GM23338 (cell line): ENCODE data around the gene VEGFD. TPM values are rescaled to one million over a fixed set of nuclear protein-coding genes. Genes with fewer than 3 reads are reported as not detected.
A peak's percentile ranks its signal among the peaks of the same experiment; 100 is the strongest.

Source experiments
- ATAC-seq: fragments of 200-7000 bp; cut with Tn5 transposase; 3 replicates; pipeline ENCODE4 v1.9.1; 2020
- DNase-seq: peaks from one replicate; pipeline ENCODE4 v3.0.0-alpha.2; 2015; ENCODE audit warnings: low spot score
- H2AFZ ChIP-seq: fragments of 200-600 bp; sonication (generic); 2 replicates; pipeline ENCODE4 v1.8.0; 2016; ENCODE audit warnings: antibody characterized with exemption, mild to moderate bottlenecking, moderate library complexity
- H3F3A ChIP-seq: fragments of 200-600 bp; sonication (generic); replicated peaks from 2 replicates; pipeline ENCODE4 v1.8.0; 2017; ENCODE audit warnings: antibody characterized with exemption, mixed run types, low read depth
- H3K27ac ChIP-seq: fragments of 200-600 bp; sonication (generic); 2 replicates; pipeline ENCODE4 v1.6.1; 2016; ENCODE audit warnings: low read depth
- H3K27me3 ChIP-seq: fragments of 200-600 bp; sonication (generic); 2 replicates; pipeline ENCODE4 v1.8.0; 2016; ENCODE audit warnings: mild to moderate bottlenecking, mixed run types, moderate library complexity; ENCODE audit not compliant: insufficient read depth
- H3K36me3 ChIP-seq: fragments of 200-600 bp; sonication (generic); 2 replicates; pipeline ENCODE4 v1.8.0; 2016; ENCODE audit warnings: mild to moderate bottlenecking; ENCODE audit not compliant: insufficient read depth
- H3K4me1 ChIP-seq: fragments of 200-600 bp; sonication (generic); 2 replicates; pipeline ENCODE4 v1.8.0; 2016; ENCODE audit warnings: mild to moderate bottlenecking, moderate library complexity; ENCODE audit not compliant: insufficient read depth
- H3K4me2 ChIP-seq: fragments of 200-600 bp; sonication (generic); 2 replicates; pipeline ENCODE4 v1.7.1; 2017; ENCODE audit warnings: mixed run types
- H3K4me3 ChIP-seq: fragments of 200-600 bp; sonication (generic); 2 replicates; pipeline ENCODE4 v1.6.1; 2016; ENCODE audit warnings: mixed run types
- H3K79me2 ChIP-seq: fragments of 200-600 bp; sonication (generic); replicated peaks from 2 replicates; pipeline ENCODE4 v1.8.0; 2017; ENCODE audit warnings: mild to moderate bottlenecking; ENCODE audit not compliant: insufficient read depth
- H3K9me2 ChIP-seq: fragments of 200-600 bp; sonication (generic); 2 replicates; pipeline ENCODE4 v1.8.0; 2017; ENCODE audit not compliant: insufficient read depth
- H4K20me1 ChIP-seq: fragments of 200-600 bp; sonication (generic); replicated peaks from 2 replicates; pipeline ENCODE4 v1.8.0; 2017; ENCODE audit warnings: mild to moderate bottlenecking; ENCODE audit not compliant: insufficient read depth
- H3K27ac Mint-ChIP-seq: 2 replicates; pipeline ENCODE4 v1.8.0; 2020; ENCODE audit warnings: inconsistent platforms, mild to moderate bottlenecking, moderate library complexity, mixed read lengths
- H3K27me3 Mint-ChIP-seq: 3 replicates; pipeline ENCODE4 v1.8.0; 2022; ENCODE audit warnings: low read depth, mild to moderate bottlenecking, moderate library complexity, mixed read lengths, inconsistent platforms; ENCODE audit not compliant: insufficient read depth, poor library complexity
- H3K36me3 Mint-ChIP-seq: 3 replicates; pipeline ENCODE4 v1.8.0; 2021; ENCODE audit warnings: low read depth, mild to moderate bottlenecking, inconsistent platforms, moderate library complexity, mixed read lengths
- H3K4me1 Mint-ChIP-seq: 3 replicates; pipeline ENCODE4 v1.8.0; 2020; ENCODE audit warnings: mild to moderate bottlenecking, inconsistent platforms, mixed read lengths
- H3K4me3 Mint-ChIP-seq: 3 replicates; pipeline ENCODE4 v1.8.0; 2021; ENCODE audit warnings: moderate library complexity, mild to moderate bottlenecking, inconsistent platforms, mixed read lengths
- H3K9me3 Mint-ChIP-seq: 3 replicates; pipeline ENCODE4 v1.8.0; 2020; ENCODE audit warnings: moderate library complexity, mild to moderate bottlenecking, inconsistent platforms, mixed read lengths
- CTCF ChIP-seq, 2 experiments: fragments of 200-600 bp in 1 of 2; sonication (generic) in 1 of 2; conservative IDR thresholded peaks; 2 replicates each; pipeline versions ENCODE4 v1.5.1 to v1.6.1; 2016 to 2017; ENCODE audit warnings: antibody characterized with exemption in 2 of 2, low read depth in 2 of 2, mild to moderate bottlenecking in 2 of 2, moderate library complexity in 1 of 2
- EZH2phosphoT487 ChIP-seq: fragments of 200-600 bp; sonication (generic); IDR thresholded peaks from one replicate; pipeline ENCODE4 v1.8.1; 2018; ENCODE audit warnings: antibody characterized with exemption; ENCODE audit not compliant: unreplicated experiment
- JUNB ChIP-seq: IDR thresholded peaks from one replicate; pipeline ENCODE4 v1.6.1; 2016; ENCODE audit warnings: antibody characterized with exemption; ENCODE audit not compliant: unreplicated experiment
- STAT1 ChIP-seq: IDR thresholded peaks from one replicate; pipeline ENCODE4 v1.6.1; 2016; ENCODE audit warnings: antibody characterized with exemption; ENCODE audit not compliant: unreplicated experiment
- ZNF114 ChIP-seq: fragments of 250-450 bp; sonication (Bioruptor Pico); IDR thresholded peaks from 2 replicates; pipeline ENCODE4 v1.5.0; 2020; ENCODE audit warnings: mild to moderate bottlenecking, moderate library complexity
- ZNF331 ChIP-seq: fragments of 250-450 bp; sonication (Bioruptor Pico); IDR thresholded peaks from 2 replicates; pipeline ENCODE4 v1.5.0; 2020; ENCODE audit warnings: low read depth, mild to moderate bottlenecking, moderate library complexity
- ZNF462 ChIP-seq: fragments of 250-450 bp; sonication (Bioruptor Pico); IDR thresholded peaks from 2 replicates; pipeline ENCODE4 v1.5.0; 2020; ENCODE audit warnings: mild to moderate bottlenecking, moderate library complexity
- polyA plus RNA-seq: library from polyadenylated mRNA; unstranded; fragments of >200 nt; fragmentation: Nextera tagmentation; extraction: Ambion mirVana; gene quantifications from 2 replicates; pipeline ENCODE4 v1.2.1, GENCODE V29; 2016
- total RNA-seq: library from RNA; depleted of rRNA; stranded (reverse); fragments of >200 nt; shearing (Covaris generic); gene quantifications from 2 replicates; pipeline ENCODE4 v1.2.3, GENCODE V29; 2014

Gene VEGFD
- total and polyA plus RNA-seq, 2 experiments from 2014 or later: 0.13 TPM; not detected in 1

GRCh38 chrX:15391850-15392249 is 7.6 kb upstream of the VEGFD start (continued):
- TF ChIP-seq CTCF (conservative IDR thresholded peaks at IDR 0.05; ENCODE audit: low read depth in 2 of 2) (no peak), EZH2phosphoT487 (no peak), JUNB (no peak), ZNF331 (CRISPR knock-in tag) (no peak), ZNF114 (no peak)

GRCh38 chrX:15382813-15383212 is 1.4 kb downstream of the VEGFD start:
- H3K27ac ChIP-seq: no peak overlapping the region
- Mint-ChIP-seq H3K9me3 (no peaks in the 10 kb centered on the region), H3K36me3 (no peaks in the 10 kb centered on the region), H3K27ac (no peak overlapping the region), H3K27me3 (no peaks in the 10 kb centered on the region), H3K4me1 (peaks cover 23% of the 10 kb centered on the region), H3K4me3 (no peak overlapping the region)
- H3K9me2 ChIP-seq: no peaks in the 10 kb centered on the region
- no peaks in the 10 kb centered on the region for H3K79me2 ChIP-seq
- H3K4me2 ChIP-seq: no peak overlapping the region
- H3F3A ChIP-seq: no peaks in the 10 kb centered on the region
- H4K20me1 ChIP-seq: no peaks in the 10 kb centered on the region
- H3K27me3 ChIP-seq: no peaks in the 10 kb centered on the region
- H3K4me3 ChIP-seq: no peak overlapping the region
- DNase-seq (peak; percentile 13), ATAC-seq (no peak)
- no peaks in the 10 kb centered on the region for H3K36me3 ChIP-seq
- H3K4me1 ChIP-seq: peaks cover 8% of the 10 kb centered on the region; the same call in 1 of the 2 replicates
- TF ChIP-seq CTCF (conservative IDR thresholded peaks at IDR 0.05; ENCODE audit: low read depth in 2 of 2) (peak; percentile 50 to 57), ZNF462 (CRISPR knock-in tag) (no peak), ZNF331 (CRISPR knock-in tag) (no peak), STAT1 (no peak)
- no peak overlapping the region for H2AFZ ChIP-seq
